Measurements from ENCODE around the gene MERTK. TPM values are rescaled to one million over a fixed set of nuclear protein-coding genes. Genes with fewer than 3 reads are reported as not detected.

Gene MERTK
- total and polyA plus RNA-seq, 2 of the 13 experiments (the other 11 are each of a cell fraction or from before 2014, with no cell fraction given), result 37.3 to 44.7 TPM

DNA sequence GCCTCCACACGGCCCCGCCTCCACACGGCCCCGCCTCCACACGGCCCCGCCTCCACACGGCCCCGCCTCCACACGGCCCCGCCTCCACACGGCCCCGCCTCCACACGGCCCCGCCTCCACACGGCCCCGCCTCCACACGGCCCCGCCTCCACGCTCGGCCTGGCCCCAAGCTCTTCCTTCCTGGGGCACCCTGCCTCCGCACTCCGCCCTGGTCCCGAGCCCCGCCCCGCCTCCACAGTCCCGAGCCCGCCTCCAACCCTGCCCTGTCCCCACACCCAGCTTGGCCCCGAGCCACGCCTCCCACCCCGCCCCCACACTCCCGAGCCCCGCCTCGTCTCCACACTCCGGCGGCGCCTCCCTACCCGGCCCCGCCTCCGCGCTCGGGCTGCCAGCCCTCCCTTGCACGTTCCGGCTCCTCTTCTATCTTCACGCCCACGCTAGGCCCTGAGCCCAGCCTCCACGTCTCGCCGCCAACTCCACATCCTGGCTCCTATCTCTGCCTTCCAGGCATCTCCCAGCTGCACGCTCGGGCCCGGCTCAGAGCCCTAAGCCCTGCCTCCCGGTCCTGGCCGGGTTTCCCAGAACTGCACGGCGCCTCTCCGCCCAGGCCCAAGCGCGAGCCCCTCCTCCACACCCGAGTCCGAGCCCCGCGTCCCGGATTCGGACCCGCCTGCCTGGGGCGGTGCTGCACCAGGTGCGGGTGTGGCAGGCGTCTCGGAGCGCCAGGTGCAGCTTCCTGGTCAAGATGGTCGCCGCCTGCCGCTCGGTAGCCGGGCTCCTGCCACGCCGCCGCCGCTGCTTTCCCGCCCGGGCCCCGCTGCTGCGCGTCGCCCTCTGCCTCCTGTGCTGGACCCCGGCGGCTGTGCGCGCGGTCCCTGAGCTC is 156.7 kb downstream of the MERTK start, which contains the start of gene TMEM87B (continued):
- TF ChIP-seq ZNF850 (CRISPR knock-in tag; conservative IDR thresholded peaks at IDR 0.05), result no peak
- 0 out of 2 replicates have a peak, but pooled peaks have one; percentile 20 for TF ChIP-seq E2F5 (CRISPR knock-in tag; conservative IDR thresholded peaks at IDR 0.05)
- TF ChIP-seq HOMEZ (CRISPR knock-in tag; IDR thresholded peaks at IDR 0.05; ENCODE audit: low read depth), result no peak
- TF ChIP-seq ZNF639 (CRISPR knock-in tag; conservative IDR thresholded peaks at IDR 0.05), result peak; percentile 25; the same call in 1 of the 2 replicates
- no peak for TF ChIP-seq ADNP (CRISPR knock-in tag; IDR thresholded peaks at IDR 0.05)
- TF ChIP-seq NFE2 (CRISPR knock-in tag; IDR thresholded peaks at IDR 0.05), result no peak
- TF ChIP-seq FOXK1 (CRISPR knock-in tag; IDR thresholded peaks at IDR 0.05; ENCODE audit: borderline replicate concordance, low read depth), result no peak
- TF ChIP-seq MEF2D (CRISPR knock-in tag; IDR thresholded peaks at IDR 0.05), result peak; percentile 80
- TF ChIP-seq ZBTB3 (CRISPR knock-in tag; IDR thresholded peaks at IDR 0.05; ENCODE audit: borderline replicate concordance, low read depth), result no peak
- peak; percentile 86 for TF ChIP-seq ZNF430 (CRISPR knock-in tag; IDR thresholded peaks at IDR 0.05)
- peak; percentile 96; the same call in 1 of the 2 replicates for TF ChIP-seq TBP (CRISPR knock-in tag; IDR thresholded peaks at IDR 0.05)
- TF ChIP-seq BHLHE40 (IDR thresholded peaks at IDR 0.05; ENCODE audit: low read length), result peak; percentile 90
- no peak for TF ChIP-seq ZNF570 (CRISPR knock-in tag; IDR thresholded peaks at IDR 0.05; ENCODE audit: borderline replicate concordance)
- TF ChIP-seq, protein P1, sequence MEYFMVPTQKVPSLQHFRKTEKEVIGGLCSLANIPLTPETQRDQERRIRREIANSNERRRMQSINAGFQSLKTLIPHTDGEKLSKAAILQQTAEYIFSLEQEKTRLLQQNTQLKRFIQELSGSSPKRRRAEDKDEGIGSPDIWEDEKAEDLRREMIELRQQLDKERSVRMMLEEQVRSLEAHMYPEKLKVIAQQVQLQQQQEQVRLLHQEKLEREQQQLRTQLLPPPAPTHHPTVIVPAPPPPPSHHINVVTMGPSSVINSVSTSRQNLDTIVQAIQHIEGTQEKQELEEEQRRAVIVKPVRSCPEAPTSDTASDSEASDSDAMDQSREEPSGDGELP (IDR thresholded peaks at IDR 0.05; ENCODE audit: borderline replicate concordance, low read depth), result peak; percentile 17; the same call in 1 of the 2 replicates
- TF ChIP-seq ZSCAN12 (CRISPR knock-in tag; IDR thresholded peaks at IDR 0.05), result peak; percentile 73
- TF ChIP-seq U2AF1 (optimal IDR thresholded peaks at IDR 0.05; ENCODE audit: low read depth, low read length), result no peak
- TF ChIP-seq, protein P2, sequence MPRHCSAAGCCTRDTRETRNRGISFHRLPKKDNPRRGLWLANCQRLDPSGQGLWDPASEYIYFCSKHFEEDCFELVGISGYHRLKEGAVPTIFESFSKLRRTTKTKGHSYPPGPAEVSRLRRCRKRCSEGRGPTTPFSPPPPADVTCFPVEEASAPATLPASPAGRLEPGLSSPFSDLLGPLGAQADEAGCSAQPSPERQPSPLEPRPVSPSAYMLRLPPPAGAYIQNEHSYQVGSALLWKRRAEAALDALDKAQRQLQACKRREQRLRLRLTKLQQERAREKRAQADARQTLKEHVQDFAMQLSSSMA (CRISPR knock-in tag; IDR thresholded peaks at IDR 0.05), result peak; percentile 92; the same call in 1 of the 2 replicates
- no peak; the same call in 1 of the 2 replicates for TF ChIP-seq ELF1 (CRISPR knock-in tag; IDR thresholded peaks at IDR 0.05)
- TF ChIP-seq ZFY (CRISPR knock-in tag; IDR thresholded peaks at IDR 0.05), result peak; percentile 93
- TF ChIP-seq NFATC3 (CRISPR knock-in tag; IDR thresholded peaks at IDR 0.05), result no peak
- TF ChIP-seq KMT2B (CRISPR knock-in tag; IDR thresholded peaks at IDR 0.05), result no peak; the same call in 1 of the 2 replicates
- TF ChIP-seq, protein P3, sequence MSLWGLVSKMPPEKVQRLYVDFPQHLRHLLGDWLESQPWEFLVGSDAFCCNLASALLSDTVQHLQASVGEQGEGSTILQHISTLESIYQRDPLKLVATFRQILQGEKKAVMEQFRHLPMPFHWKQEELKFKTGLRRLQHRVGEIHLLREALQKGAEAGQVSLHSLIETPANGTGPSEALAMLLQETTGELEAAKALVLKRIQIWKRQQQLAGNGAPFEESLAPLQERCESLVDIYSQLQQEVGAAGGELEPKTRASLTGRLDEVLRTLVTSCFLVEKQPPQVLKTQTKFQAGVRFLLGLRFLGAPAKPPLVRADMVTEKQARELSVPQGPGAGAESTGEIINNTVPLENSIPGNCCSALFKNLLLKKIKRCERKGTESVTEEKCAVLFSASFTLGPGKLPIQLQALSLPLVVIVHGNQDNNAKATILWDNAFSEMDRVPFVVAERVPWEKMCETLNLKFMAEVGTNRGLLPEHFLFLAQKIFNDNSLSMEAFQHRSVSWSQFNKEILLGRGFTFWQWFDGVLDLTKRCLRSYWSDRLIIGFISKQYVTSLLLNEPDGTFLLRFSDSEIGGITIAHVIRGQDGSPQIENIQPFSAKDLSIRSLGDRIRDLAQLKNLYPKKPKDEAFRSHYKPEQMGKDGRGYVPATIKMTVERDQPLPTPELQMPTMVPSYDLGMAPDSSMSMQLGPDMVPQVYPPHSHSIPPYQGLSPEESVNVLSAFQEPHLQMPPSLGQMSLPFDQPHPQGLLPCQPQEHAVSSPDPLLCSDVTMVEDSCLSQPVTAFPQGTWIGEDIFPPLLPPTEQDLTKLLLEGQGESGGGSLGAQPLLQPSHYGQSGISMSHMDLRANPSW (CRISPR knock-in tag; IDR thresholded peaks at IDR 0.05; ENCODE audit: borderline replicate concordance), result no peak; the same call in 1 of the 2 replicates
